KMS-11 (cell line): ENCODE data around the gene MTA1.
A peak's percentile ranks its signal among the peaks of the same experiment; 100 is the strongest.

ENCODE experiments used
- H2AFZ ChIP-seq: fragments of 200-600 bp; sonication (generic); 2 replicates; pipeline ENCODE4 v1.6.1; 2016; ENCODE audit warnings: antibody characterized with exemption, mixed run types, low read depth
- H3K27ac ChIP-seq: fragments of 200-600 bp; sonication (generic); 2 replicates; pipeline ENCODE4 v1.6.1; 2016; ENCODE audit warnings: mild to moderate bottlenecking, mixed run types
- H3K27me3 ChIP-seq: fragments of 200-600 bp; sonication (generic); 2 replicates; pipeline ENCODE4 v1.6.1; 2017; ENCODE audit warnings: mild to moderate bottlenecking, low read depth, mixed run types, moderate library complexity; ENCODE audit not compliant: insufficient read depth
- H3K36me3 ChIP-seq: fragments of 200-600 bp; sonication (generic); 2 replicates; pipeline ENCODE4 v1.6.1; 2017; ENCODE audit warnings: mild to moderate bottlenecking, mixed run types; ENCODE audit not compliant: insufficient read depth
- H3K4me1 ChIP-seq: fragments of 200-600 bp; sonication (generic); 2 replicates; pipeline ENCODE4 v1.6.1; 2016; ENCODE audit warnings: mild to moderate bottlenecking, low read depth, mixed run types; ENCODE audit not compliant: poor library complexity, severe bottlenecking
- H3K4me2 ChIP-seq: fragments of 200-600 bp; sonication (generic); 2 replicates; pipeline ENCODE4 v1.7.0; 2016; ENCODE audit warnings: mild to moderate bottlenecking, mixed run types
- H3K4me3 ChIP-seq: fragments of 200-600 bp; sonication (generic); IDR thresholded peaks from 2 replicates; pipeline ENCODE4 v1.6.1; 2017; ENCODE audit warnings: low read depth, low read length, mixed read lengths; ENCODE audit not compliant: insufficient read depth
- H3K79me2 ChIP-seq: fragments of 200-600 bp; sonication (generic); 2 replicates; pipeline ENCODE4 v1.6.1; 2016; ENCODE audit warnings: low read depth, mixed run types; ENCODE audit not compliant: insufficient read depth
- H3K9ac ChIP-seq: fragments of 200-600 bp; sonication (generic); 2 replicates; pipeline ENCODE4 v1.6.1; 2016; ENCODE audit warnings: mild to moderate bottlenecking, mixed run types
- H4K20me1 ChIP-seq: fragments of 200-600 bp; sonication (generic); 2 replicates; pipeline ENCODE4 v1.6.1; 2016; ENCODE audit warnings: mild to moderate bottlenecking, mixed run types; ENCODE audit not compliant: insufficient read depth
- TF ChIP-seq, protein P1 (sequence below): fragments of 200-600 bp; sonication (generic); conservative IDR thresholded peaks from 2 replicates; pipeline ENCODE4 v1.6.1; 2017; ENCODE audit warnings: low read depth, mild to moderate bottlenecking, antibody characterized with exemption, low read length, moderate library complexity, mixed read lengths

MTA1 gene

DNA sequence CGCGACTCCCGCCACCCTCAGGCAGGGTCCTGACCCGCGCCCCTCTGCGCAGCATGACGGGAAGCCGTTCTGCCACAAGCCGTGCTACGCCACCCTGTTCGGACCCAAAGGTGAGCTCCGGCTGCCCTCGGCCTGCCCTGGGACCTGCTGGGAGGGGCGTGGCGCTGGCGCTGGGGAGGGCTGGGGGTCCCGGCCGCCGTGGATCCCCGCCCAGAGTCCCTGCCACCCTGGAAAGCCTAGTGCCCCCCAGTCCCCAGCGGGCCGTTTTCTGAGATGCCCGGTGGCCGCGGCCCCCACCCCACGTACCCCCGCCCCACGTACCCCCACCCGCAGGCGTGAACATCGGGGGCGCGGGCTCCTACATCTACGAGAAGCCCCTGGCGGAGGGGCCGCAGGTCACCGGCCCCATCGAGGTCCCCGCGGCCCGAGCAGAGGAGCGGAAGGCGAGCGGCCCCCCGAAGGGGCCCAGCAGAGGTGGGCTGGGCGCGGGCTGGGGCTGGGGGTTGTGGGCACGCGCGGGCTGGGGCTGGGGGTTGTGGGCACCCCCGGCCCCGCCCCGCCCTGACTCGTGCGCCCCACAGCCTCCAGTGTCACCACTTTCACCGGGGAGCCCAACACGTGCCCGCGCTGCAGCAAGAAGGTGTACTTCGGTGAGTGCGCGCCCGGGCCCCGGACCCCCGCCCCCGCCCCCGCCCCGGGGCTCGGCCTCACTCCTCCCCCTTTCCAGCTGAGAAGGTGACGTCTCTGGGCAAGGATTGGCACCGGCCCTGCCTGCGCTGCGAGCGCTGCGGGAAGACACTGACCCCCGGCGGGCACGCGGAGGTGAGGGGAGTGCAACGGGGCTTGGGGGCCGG lies 59.0 kb downstream of the MTA1 start:
- Histone ChIP-seq H3K4me3 (no peak overlapping the region), H3K79me2 (no peaks in the 10 kb centered on the region), H3K27ac (no peak overlapping the region), H3K36me3 (no peaks in the 10 kb centered on the region), H3K27me3 (peaks cover 54% of the 10 kb centered on the region), H2AFZ (peak overlapping the region; percentile 22; the same call in 1 of the 2 replicates), H3K4me1 (peaks cover 44% of the 10 kb centered on the region), H3K4me2 (peak overlapping the region; percentile 39; the same call in 1 of the 2 replicates), H3K9ac (no peak overlapping the region), H4K20me1 (no peaks in the 10 kb centered on the region)
- TF ChIP-seq, protein P1, sequence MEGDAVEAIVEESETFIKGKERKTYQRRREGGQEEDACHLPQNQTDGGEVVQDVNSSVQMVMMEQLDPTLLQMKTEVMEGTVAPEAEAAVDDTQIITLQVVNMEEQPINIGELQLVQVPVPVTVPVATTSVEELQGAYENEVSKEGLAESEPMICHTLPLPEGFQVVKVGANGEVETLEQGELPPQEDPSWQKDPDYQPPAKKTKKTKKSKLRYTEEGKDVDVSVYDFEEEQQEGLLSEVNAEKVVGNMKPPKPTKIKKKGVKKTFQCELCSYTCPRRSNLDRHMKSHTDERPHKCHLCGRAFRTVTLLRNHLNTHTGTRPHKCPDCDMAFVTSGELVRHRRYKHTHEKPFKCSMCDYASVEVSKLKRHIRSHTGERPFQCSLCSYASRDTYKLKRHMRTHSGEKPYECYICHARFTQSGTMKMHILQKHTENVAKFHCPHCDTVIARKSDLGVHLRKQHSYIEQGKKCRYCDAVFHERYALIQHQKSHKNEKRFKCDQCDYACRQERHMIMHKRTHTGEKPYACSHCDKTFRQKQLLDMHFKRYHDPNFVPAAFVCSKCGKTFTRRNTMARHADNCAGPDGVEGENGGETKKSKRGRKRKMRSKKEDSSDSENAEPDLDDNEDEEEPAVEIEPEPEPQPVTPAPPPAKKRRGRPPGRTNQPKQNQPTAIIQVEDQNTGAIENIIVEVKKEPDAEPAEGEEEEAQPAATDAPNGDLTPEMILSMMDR: no peak

DNA sequence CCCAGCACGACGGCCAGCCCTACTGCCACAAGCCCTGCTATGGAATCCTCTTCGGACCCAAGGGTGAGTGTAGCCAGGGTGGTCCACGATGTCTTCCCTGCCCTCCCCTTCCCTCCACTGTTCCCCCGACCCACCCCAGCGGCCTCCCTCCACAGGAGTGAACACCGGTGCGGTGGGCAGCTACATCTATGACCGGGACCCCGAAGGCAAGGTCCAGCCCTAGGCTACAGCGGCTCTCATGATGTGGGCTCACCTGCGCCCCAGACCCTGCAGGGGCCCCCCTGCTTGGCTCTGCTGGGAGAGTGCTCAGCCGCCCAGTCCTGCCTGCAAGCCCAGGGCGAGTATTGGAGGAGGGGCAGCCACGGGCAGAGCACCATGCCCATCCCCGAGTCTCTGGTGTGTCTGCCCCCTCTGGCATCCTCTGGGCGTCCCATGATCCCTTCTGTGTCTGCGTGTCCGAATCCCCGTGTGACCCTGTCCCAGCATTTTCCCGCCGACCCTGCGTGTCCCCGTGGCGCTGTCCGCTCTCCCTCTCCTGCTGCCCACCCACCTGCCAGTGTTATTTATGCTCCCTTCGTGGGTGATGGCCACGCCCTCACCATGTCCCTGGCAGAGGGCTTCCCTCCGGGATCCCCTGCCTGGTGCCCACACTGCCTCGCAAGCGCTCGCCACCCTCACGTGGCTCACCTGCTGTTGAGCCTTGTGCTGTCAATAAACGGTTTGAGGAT lies 60.0 kb downstream of the MTA1 start:
- Histone ChIP-seq H3K4me1 (peaks cover 43% of the 10 kb centered on the region), H3K27me3 (peaks cover 54% of the 10 kb centered on the region), H2AFZ (no peak overlapping the region), H3K79me2 (no peaks in the 10 kb centered on the region), H3K36me3 (no peaks in the 10 kb centered on the region), H3K4me3 (no peak overlapping the region), H3K4me2 (peak overlapping the region; percentile 25; the same call in 1 of the 2 replicates), H3K27ac (no peak overlapping the region), H3K9ac (no peak overlapping the region), H4K20me1 (no peaks in the 10 kb centered on the region)
- TF ChIP-seq, protein P1: no peak

DNA sequence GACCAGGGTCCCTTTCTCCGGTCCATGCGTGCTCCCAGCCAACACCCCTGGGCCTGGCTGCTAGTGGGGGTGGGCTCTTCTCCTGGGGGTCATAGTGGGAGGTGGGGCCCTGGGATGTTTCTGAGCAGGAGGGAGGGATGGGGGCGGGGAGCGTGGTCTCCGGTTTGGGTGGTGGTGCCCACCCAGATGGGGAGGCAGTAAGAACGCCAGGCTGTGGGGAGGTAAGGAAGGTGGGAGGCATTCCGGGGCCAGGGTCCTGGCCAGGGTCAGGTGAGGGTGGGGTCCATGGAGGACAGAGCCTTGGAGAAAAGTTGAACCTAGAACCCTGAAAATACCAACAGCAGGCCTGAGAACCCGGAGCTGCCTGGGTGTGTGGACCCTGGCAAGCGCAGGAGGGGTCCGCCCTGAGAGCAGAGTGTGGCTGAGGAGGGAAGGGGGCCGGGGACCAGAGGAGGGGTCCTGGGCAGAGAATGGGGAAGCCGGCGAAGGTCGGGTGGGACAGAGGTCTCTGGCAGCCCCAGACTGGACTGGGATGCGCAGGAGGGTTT lies 60.6 kb downstream of the MTA1 start:
- Histone ChIP-seq H3K4me3 (no peak overlapping the region), H3K27me3 (peaks cover 49% of the 10 kb centered on the region), H3K36me3 (no peaks in the 10 kb centered on the region), H3K4me2 (peak overlapping the region; percentile 100), H3K4me1 (peaks cover 39% of the 10 kb centered on the region), H3K79me2 (no peaks in the 10 kb centered on the region), H3K9ac (peak overlapping the region; percentile 100; the same call in 1 of the 2 replicates), H2AFZ (no peak overlapping the region), H3K27ac (no peak overlapping the region), H4K20me1 (no peaks in the 10 kb centered on the region)
- TF ChIP-seq, protein P1: no peak

DNA sequence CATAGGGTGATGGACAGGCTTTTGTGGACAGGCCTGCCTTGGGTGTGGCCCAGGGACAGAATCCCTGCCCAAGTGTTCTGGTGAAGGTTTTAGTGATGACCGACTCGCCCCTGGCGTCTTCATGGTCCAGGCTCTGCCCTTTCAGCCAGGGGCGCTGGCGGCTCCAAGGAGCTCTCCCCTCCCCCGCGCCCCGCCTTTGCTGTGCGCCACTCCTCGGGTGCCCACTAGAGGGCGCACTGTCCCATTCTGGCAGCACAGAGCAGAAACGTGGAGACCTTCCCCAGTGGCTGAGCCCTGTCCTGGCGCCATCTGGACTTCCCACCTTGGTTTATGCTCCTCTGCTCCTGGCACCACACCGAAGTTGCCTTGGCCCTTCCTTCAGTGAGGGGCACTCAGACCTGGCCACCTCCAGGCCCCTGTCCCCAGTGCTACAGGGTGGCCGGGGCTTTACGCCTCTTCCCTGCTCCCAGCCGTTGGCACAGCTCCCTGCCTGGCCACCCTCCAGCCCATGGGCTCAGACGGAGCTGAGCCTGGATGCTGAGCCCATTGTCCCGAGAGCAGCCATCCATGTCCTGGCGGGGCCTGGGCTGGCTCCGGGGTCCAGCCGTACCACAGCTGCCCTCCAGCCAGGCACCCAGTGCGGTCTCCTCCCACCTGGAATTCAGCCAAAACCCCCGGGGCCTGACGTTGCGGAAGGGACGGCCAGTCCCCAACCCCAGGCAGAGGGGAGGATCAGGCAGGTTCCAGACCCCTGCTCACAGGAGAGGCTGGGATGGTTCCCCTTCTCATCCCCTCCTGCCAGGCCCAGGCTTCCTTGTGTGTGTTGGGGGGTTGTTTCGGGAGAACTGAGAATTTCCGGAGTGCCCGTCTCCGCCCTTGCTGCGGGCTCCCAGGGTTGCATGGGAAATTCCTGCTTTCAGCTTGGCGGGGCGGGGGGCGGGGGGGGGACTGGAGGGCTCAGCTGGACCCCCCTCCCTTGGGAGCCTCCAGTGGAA lies 61.5 kb downstream of the MTA1 start:
- Histone ChIP-seq H3K27me3 (peaks cover 41% of the 10 kb centered on the region), H2AFZ (peak overlapping the region; percentile 83)

More for the DNA sequence above, 61.5 kb downstream of the MTA1 start:
- peak overlapping the region; percentile 100 for H3K4me2 ChIP-seq
- no peaks in the 10 kb centered on the region for H4K20me1 ChIP-seq
- H3K4me3 ChIP-seq: peak overlapping the region; percentile 75
- H3K4me1 ChIP-seq: peaks cover 35% of the 10 kb centered on the region
- H3K27ac ChIP-seq: peak overlapping the region; percentile 99
- TF ChIP-seq, protein P1: peak; percentile 97
- H3K36me3 ChIP-seq: no peaks in the 10 kb centered on the region
- H3K9ac ChIP-seq: peak overlapping the region; percentile 100
- H3K79me2 ChIP-seq: no peaks in the 10 kb centered on the region
